Stimulated activated CD4-positive, alpha-beta T cell treated with anti-CD3 and anti-CD28 coated beads, Interleukin-1b, Interleukin-23, amount 100 ng/mL, for 1 hour (primary cell): ENCODE data around the gene STX17.
"Not testable (repeated sequence)": the region's sequence is repeated elsewhere in the genome, so short reads cannot be mapped to it uniquely, and the experiment has no call there.

ENCODE experiments used
- DNase-seq, 2 donors: peaks; one replicate each; pipeline ENCODE4 v3.0.0-alpha.2; 2020; ENCODE audit warnings: low read depth in 2 of 2

Gene STX17

DNA sequence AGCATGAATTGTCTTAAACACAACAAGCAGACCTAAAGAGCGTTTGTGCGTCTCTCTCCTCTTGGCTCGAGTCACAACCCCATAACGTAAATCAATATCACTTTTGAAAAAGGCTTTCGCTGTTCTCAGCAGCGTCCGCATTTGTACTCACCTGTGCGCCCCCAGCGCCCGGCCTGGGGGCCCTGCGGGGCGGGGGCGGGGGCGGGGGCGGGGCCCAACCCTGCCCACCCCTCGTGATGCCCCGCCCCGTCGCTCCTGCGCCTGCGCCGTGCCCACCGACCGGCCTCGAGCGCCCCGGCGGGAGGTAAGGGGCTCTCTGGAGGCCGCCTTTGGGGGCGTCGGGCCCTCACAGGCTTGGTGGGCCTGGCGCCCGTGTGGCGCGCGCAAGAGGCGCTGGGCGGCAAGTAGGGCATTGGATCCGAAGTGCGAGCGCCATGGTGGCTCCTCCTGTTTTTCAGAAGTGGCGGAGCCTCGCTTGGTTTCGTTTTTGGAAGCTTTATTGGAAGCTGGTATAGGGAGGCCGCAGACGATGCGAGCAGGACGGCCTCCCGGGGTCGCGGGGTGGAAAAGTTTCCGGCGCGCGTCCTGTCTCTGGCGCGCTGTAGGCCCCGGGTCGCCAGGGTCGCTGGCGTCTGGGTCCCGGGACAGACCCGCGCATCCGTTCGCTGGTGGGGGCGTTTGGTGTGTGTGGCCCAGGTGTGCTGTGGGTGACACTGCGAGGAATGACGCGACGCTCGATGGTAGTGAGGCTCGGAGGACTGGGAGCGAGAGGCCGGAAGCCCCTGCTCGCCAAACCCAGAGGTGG lies at the start of gene STX17:
STX17 (plus strand) TSS at position 252 of the 805 bp plus-strand sequence. CDS start 8,586 bp downstream, outside the sequence.
- peak; percentile 66 to 67 for DNase-seq

DNA sequence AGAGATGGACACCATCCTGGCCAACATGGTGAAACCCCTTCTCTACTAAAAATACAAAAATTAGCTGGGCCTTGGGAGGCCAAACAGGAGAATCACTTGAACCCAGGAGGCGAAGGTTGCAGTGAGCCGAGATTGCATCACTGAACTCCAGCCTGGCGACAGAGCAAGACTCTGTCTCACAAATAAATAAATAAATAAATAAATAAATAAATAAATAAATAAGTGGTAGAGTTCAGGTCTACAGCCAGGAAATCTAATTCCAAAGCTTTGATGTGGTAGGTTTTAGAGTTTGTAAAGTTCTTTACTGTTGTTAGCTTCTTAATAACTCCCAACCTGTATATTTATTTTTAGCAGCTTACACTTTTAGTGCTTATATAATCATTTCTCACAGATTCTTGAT lies 48.9 kb upstream of the STX17 start:
- DNase-seq = not testable (repeated sequence)

DNA sequence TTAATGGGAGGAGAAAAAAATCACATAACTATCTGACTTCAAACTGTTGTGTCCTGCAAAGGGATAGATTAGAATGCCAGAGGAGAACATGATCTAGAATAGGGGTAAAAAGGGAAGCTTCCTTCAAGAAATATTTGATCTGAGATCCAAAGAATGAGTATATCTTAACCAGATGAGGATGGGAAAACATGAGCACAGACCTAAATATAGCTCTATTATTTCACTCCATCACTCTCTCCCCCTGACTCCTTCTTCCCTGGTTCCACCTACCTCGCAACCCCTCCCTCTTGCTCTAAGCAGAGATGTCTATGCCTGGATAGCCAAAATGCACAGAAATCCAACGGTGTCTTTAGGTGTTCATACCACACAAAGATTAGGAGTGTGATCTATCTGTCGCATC lies 48.4 kb upstream of the STX17 start:
- DNase-seq = no peak

DNA sequence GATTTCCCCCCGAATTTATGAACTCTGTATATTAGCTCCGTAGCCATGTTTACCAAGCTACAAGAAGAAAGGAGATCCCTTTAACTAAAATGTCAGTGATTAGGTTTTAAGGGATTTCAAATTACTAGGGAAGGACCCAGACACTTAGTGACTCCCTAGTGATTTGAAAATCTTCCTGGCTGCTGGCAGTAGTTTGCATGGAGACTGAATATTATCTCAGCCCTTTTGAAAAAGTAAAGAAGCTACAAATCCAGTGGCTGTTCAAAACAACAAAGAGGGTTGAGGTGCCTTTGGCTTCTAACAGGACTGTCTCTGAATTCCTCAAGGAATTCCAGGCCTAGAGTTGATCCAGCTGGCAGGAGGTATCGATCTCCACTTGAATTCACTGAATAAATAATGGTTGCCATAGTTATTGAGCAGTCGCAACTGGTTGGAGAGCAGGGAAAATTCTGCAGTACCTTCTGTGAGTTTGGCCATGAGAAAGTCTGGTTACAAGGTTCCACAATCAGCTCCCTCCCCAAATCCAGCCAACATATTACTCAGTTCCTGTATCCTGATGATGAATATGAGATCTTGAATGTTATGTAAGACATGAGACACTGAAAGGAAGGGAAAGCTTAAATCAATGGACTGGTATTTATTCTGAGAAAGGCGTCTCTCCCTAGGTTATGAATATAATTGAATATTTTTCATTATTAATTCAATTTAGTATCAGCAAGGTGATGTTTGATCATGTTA lies 47.0 kb upstream of the STX17 start:
- DNase-seq = no peak

DNA sequence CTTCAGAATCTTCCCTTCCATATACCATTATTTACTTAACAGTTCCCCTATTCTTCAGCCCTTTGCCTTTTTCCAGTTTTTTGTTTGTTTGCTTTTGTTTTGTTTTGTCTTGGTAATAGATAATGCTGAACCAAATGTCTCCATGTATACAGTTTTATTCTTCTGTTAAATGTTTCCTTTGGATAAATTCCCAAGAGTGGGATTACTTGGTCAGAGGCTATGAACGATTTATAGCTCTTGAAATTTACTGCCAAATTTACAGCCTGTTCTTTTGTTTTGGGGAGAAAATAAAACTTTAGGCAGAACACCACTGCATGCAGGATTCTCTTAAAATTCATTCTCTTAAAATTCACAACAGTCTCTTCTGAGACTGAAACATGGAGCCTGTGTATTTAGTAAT lies 46.2 kb upstream of the STX17 start:
- no peak for DNase-seq

DNA sequence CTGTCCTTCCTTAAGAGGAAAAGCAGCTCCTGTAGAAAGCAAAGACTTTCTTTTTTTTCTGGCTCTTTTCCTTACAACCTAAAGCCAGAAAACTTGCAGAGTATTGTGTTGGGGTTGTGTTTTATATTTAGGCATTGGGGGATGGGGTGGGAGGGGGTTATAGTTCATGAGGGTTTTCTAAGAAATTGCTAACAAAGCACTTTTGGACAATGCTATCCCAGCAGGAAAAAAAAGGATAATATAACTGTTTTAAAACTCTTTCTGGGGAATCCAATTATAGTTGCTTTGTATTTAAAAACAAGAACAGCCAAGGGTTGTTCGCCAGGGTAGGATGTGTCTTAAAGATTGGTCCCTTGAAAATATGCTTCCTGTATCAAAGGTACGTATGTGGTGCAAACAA lies 42.5 kb upstream of the STX17 start:
- DNase-seq = no peak

DNA sequence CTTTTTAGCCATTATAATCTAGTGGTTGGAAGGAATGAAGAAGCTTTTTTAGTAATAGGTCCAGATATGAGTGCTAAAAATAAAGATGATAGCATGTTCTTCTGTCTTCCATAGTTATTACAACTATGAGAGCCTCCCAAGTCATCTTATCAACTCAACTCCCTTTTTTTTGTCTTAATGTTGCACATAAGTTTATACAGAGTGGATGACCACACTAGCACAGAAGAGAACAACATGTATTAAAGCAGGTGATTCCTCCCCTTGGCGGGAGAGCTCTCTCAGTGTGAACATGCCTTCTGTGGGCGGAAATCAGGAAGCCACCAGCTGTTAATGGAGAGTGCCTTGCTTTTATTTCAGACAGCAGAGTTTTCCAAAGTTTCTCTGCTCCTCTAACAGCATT lies 40.1 kb upstream of the STX17 start:
- no peak for DNase-seq

DNA sequence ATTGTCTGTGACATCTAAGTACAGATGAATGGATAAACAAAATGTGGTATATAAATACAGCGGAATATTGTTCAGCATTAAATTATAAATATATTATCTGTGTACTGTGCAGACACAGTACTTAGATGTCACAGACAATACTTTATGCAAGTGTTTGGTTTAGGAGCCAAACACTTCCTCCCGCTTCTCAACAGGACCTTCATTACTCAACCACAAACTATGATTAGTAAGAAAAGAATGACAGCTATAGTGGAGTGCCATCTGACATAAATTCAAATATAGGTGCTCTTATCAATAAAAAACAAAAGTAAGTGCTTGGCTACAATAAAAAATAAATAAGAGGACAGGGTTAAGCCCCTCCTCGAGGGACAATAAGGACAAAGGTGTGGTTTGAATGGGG lies 38.9 kb upstream of the STX17 start:
- no peak for DNase-seq

DNA sequence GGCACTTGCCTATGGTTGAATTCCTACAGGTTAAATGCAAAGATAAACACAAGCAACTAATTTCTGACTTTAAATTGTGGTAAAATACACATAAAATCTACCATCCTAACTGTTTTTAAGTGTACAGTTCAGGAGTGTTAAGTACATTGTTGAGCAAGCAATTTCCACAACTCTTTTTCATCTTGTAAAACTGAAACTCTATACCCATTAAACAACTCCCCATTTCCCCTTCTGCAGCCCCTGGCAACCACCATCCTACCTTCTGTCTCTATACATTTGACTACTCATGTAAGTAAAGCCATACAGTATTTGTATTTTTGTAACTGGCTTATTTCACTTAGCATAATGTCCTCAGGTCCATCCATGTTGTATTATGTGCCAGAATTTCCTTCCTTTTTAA lies 38.5 kb upstream of the STX17 start:
- no peak for DNase-seq

DNA sequence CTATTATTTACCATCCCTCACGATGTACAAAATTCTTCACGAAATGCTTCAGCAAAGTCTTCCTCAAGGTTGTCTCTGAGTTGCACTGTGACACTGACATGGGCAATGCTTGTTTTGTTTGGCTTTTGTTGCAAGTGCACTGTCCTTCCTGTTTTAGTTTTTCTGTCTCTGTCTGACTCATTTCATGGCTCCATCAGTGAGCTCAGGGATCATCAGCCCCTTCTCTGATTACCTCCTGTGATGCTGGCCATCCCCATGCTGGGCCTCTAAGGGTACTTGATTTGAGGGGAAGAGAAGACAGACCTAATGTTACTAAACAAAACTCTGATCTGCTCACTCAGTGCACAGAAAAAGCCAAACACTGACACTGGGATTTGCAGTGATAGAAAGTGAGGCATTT lies 37.6 kb upstream of the STX17 start:
- DNase-seq = no peak

DNA sequence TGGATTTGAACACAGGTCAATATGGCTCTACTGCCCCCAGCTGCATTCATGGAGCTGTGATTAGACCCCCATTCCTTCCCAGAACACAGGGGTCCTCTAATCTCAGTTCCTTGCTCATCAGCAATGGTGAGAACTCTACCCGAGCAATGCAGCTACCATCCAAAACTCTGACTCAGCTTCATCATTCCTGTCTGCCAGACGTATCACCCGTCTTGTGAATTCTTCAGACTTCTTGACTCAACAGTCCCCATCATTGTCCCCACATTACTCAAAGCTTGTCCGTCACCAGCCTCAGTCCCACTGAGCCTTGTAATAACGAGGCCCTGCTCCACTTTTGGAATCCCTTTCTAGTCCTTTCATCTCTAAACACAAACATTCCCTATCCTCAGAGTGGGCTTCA lies 36.3 kb upstream of the STX17 start:
- no peak for DNase-seq

DNA sequence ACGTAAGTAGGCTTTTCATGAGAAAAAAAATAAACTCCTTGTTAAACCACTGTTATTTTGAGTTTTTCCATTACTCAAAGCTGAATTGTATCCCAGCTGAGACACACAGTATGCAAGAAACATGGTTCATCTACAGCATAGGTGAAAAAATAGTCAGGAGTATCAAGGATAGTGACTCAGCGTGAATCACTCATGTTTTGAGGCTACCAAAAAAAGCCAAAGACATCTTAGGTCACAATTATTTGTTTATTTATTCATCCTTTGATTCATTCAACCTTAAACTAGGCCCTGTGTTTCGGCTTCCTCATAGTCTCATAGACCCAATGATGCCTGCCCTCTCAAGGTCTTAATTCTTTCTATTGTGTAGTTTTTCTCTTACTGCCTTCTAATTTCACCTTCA lies 32.9 kb upstream of the STX17 start:
- DNase-seq = no peak

DNA sequence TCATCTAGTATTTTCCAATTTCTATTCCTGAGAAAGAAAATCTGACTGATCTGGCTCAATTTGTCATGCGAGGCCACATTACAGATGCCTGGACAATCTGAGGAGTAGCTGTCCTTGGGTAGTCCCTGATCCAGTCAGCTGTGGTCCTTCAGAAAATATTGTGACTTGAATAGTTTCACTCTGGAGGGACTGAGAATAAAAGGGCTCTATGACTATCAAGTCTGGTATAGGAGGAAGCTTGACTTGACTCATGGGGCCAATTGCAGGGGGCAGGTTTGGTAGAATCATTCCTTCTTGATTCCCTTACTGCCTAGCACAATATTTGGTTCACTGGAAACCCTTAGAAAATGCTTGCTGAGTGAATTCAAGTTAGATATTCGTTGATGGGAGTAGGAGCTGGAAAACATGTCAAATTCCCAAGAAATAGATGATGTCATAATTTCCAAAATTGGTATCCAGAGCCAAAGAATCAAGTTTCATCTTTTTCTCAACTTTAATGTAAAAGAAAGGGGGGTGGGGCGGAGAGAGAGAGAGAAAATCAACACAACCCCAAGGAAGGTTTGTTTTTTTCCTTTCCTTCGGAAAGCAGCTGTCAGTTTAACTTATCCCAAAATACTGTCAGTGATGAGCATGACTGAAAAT lies 32.4 kb upstream of the STX17 start:
- no peak for DNase-seq

DNA sequence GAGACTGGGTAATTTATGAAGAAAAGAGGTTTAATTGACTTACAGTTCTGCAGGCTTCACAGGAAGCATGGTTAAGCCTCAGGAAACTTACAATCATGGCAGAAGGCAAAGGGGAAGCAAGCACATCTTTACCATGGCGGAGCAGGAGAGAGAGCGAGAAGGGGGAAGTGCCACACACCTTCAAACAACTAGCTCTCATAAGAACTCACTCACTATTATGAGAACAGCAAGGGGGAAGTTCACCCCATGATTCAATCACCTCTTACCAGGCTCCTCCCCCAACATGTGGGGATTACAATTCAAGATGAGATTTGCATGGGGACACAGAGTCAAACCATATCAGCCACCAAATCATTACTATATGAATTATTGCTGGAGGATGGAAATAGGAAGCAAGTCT lies 30.3 kb upstream of the STX17 start:
- no peak for DNase-seq

DNA sequence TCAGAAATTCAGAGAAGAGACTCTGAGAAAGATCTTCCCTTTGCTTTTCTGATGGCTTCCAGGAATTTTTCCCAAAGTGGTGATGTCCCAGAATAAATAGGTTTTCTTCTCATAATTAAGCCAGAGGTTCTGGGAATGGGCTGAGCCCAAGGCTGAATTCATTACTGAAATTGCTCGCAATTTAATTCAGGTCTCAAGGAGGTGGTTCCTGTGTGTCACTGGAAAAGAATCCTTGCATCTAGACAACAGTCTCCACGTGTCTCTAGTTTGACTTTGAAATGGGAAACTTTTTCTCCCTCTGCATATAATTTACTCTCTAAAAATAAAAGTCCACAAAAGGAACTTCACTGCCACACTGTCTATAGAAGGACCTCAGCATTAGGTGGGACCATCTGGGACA lies 27.8 kb upstream of the STX17 start:
- DNase-seq = no peak

DNA sequence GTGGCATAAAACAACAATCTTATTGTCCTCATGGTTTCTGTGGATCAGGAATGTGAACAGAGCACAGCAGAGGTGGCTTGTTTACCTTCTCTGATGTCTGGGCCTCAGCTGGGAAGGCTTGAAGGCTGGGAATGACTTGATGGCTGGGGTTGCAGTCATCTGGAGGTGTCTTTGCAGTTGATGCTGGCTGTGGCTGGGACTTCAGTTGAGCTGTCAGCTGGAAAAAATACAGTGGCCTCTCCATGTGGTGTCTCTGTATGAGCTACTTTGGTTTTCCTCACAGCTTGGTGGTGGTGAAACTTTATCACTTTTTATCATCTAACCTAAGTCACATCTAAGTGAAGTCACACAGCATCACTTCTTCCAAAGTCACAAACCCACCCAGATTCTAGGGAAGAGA lies 24.7 kb upstream of the STX17 start:
- no peak for DNase-seq

DNA sequence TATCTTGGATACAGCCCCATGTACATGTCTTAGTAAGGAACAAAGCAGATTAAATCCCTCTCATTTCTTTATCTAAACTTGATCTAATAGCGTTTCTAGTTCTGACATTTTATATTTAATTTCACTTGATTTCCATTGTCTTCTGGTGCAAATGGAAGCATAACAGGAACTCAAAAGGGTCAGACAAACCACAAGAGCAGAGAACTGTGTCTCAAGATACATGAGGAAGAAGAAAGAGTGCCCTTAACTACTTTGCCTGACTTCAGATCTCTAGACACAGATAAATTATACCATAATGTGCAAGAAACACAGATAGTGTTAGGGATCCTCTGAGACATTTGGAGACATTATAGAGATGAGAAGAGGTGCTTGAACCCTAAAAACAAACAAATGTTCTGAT lies 20.7 kb upstream of the STX17 start:
- DNase-seq = no peak

DNA sequence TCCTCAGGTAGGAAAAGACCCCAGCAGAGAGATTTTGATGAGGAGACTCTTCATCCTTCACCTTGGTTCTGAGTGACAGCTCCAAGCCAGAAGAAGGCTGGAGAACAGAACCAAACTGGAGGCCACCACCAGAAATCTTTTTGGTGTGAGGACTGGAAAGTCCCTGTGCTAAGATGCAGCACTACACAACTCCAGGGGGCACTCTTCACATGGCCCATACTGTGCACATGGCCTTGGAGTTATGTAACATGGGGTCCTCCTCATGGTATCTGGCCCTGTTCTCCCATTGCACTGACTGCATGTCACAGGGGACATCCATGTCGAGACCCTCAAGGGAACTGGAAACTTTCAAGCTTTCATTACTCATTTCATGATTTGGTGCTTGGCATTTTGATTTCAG lies 17.3 kb upstream of the STX17 start:
- DNase-seq = no peak

DNA sequence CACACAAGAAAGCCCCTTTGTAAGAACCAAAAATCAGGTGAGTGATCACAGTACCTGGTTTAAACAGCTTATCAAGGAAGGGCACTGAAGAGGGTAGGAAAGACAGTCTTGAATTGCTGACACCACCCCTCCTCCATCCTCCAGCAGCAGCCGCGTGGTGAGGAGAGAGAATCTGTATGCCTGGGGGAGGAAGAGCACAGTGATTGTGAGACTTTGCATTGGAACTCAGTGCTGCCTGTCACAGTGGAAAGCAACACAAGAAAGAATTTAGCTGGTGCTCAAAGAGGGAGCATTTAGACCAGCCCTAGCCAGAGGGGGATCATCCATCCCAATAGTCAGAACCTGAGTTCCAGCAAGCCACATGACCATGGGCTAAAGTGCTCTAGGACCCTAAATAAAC lies 11.6 kb upstream of the STX17 start:
- DNase-seq = no peak

DNA sequence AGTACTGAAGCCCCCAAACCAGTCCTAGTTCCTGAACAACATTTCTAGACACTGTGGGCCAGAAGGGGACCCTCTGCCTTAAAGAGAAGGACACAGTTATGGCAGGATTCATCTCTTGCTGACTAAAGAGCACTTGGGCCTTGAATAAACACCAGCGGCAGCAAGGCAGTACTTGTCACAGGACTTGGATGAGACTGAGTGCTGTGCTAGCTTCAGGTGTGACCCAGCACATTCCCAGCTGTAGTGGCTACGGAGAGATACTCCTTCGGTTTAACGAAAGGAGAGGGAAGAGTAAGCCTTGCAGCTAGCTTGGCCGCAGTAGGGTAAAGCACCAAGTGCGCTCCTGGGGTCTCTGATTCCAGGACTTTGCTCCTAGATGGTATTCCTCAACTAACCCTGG lies 10.9 kb upstream of the STX17 start:
- no peak for DNase-seq

DNA sequence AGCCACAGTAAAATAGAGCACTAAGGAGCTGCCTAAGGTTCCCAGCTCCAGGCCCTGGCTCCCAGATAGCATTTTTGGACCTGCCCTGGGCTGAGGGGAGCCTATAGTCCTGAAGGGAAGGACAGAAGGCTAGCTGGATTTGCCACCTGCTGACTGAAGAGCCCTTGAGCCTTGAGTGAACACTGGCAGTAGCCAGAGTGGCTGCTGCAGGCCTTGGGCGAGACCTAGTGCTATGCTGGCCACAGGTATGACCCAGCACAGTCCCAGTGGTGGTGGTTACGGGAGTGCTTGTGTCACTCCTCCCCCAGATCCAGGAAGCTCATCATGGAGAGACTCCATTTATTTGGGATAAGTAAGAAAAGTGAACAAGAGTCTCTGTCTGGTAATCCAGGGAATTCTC lies 10.3 kb upstream of the STX17 start:
- no peak for DNase-seq

DNA sequence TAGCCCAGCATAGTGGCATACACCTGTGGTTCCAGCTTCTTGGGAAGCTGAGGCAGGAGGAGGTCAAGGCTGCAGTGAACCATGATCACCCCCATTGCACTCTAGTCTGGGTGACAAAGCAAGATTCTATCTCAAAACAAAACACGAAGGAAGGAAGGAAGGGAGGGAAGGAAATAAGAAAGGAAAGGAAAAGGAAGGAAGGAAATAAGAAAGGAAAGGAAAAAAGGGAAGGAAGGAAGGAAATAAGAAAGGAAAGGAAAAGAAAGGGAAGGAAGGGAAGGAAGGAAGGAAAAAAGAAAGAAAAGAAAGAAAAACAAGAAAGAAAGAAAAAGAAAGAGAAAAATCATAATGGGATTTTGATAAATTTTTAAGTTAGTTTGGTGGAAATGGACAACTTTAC lies 3.1 kb upstream of the STX17 start:
- DNase-seq = no peak

DNA sequence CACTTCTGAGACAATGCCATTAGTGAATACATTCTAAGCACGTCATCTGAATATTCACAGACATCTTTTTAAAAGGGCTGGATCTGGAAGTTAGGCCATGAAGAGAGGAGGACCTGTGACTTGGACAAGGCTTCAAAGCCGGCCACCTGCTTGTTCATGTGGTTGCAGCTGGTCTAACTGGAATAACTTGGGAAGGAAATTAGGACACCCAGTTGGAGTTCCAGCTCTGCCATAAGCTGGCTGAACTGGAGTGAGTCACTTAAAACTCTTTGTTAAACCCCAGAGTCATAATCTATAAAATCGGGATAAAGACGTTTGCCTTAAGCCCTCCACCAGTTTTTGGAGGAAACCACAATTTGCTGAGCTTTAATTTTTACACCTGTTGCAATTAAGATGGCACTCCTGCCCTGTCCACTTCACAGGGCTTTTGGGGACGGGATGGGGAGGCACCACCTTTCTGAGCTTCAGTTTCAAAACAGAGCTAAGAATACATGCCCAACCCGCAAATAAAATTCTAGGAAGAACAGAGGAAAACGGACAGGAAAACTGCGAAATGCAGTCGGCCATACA lies 536 bp upstream of the STX17 start:
- no peak for DNase-seq
